H9 (cell line): Measurements from ENCODE around the gene ROBO1. TPM values are rescaled to one million over a fixed set of nuclear protein-coding genes. Genes with fewer than 3 reads are reported as not detected.

Experiments used
- DNase-seq: peaks from one replicate; pipeline ENCODE4 v3.0.0-alpha.2; 2017
- H2AFZ ChIP-seq: one replicate; pipeline ENCODE4 v1.6.1; 2013; ENCODE audit warnings: mild to moderate bottlenecking, low read length, control low read depth, moderate library complexity
- H2AK5ac ChIP-seq: 2 replicates; pipeline ENCODE4 v1.6.1; 2013; ENCODE audit warnings: low read length, control low read depth, mixed read lengths; ENCODE audit not compliant: insufficient read length
- H2BK120ac ChIP-seq: one replicate; pipeline ENCODE4 v1.6.1; 2013; ENCODE audit warnings: low read depth, mild to moderate bottlenecking, low read length, control low read depth, inconsistent platforms; ENCODE audit not compliant: poor library complexity, severe bottlenecking
- H2BK12ac ChIP-seq: 2 replicates; pipeline ENCODE4 v1.6.1; 2013; ENCODE audit warnings: low read length, control low read depth, mixed read lengths, low read depth; ENCODE audit not compliant: insufficient read length
- H2BK15ac ChIP-seq: 2 replicates; pipeline ENCODE4 v1.6.1; 2013; ENCODE audit warnings: low read depth, low read length, control low read depth
- H2BK20ac ChIP-seq: one replicate; pipeline ENCODE4 v1.6.1; 2013; ENCODE audit warnings: low read depth, mild to moderate bottlenecking, low read length, control low read depth, inconsistent platforms; ENCODE audit not compliant: poor library complexity, severe bottlenecking
- H2BK5ac ChIP-seq: 2 replicates; pipeline ENCODE4 v1.6.1; 2013; ENCODE audit warnings: low read length, control low read depth, mixed read lengths; ENCODE audit not compliant: insufficient read length
- H3K14ac ChIP-seq: 2 replicates; pipeline ENCODE4 v1.6.1; 2013; ENCODE audit warnings: low read length, control low read depth; ENCODE audit not compliant: insufficient read depth
- H3K18ac ChIP-seq: 2 replicates; pipeline ENCODE4 v1.6.1; 2013; ENCODE audit warnings: low read depth, mild to moderate bottlenecking, mixed read lengths, low read length, control low read depth; ENCODE audit not compliant: insufficient read length
- H3K23ac ChIP-seq: 2 replicates; pipeline ENCODE4 v1.6.1; 2013; ENCODE audit warnings: low read length, control low read depth, mixed read lengths, low read depth; ENCODE audit not compliant: insufficient read length
- H3K23me2 ChIP-seq: 2 replicates; pipeline ENCODE4 v1.6.1; 2013; ENCODE audit warnings: low read depth, mild to moderate bottlenecking, mixed read lengths, low read length, control low read depth; ENCODE audit not compliant: insufficient read length, poor library complexity, severe bottlenecking
- H3K27ac ChIP-seq: 2 replicates; pipeline ENCODE4 v1.5.1; 2013; ENCODE audit warnings: low read length, control low read depth, mixed read lengths, low read depth; ENCODE audit not compliant: insufficient read length
- H3K27me3 ChIP-seq: 2 replicates; pipeline ENCODE4 v1.6.1; 2013; ENCODE audit warnings: low read length, control low read depth, inconsistent platforms; ENCODE audit not compliant: insufficient read depth
- H3K4ac ChIP-seq: 2 replicates; pipeline ENCODE4 v1.6.1; 2013; ENCODE audit warnings: low read depth, mild to moderate bottlenecking, control low read depth, inconsistent platforms, low read length, moderate library complexity
- H3K4me1 ChIP-seq: 2 replicates; pipeline ENCODE4 v1.6.1; 2013; ENCODE audit warnings: low read length, control low read depth, inconsistent platforms; ENCODE audit not compliant: insufficient read depth
- H3K4me2 ChIP-seq: 2 replicates; pipeline ENCODE4 v1.6.1; 2013; ENCODE audit warnings: low read length, control low read depth, mixed read lengths; ENCODE audit not compliant: insufficient read length, insufficient read depth
- H3K56ac ChIP-seq: 2 replicates; pipeline ENCODE4 v1.6.1; 2013; ENCODE audit warnings: low read depth, mild to moderate bottlenecking, mixed read lengths, low read length, control low read depth; ENCODE audit not compliant: insufficient read length
- H3K79me1 ChIP-seq: 2 replicates; pipeline ENCODE4 v1.6.1; 2013; ENCODE audit warnings: low read depth, mild to moderate bottlenecking, moderate library complexity, low read length, control low read depth, inconsistent platforms; ENCODE audit not compliant: insufficient read depth, poor library complexity, severe bottlenecking
- H3K79me2 ChIP-seq: 2 replicates; pipeline ENCODE4 v1.6.1; 2013; ENCODE audit warnings: low read length, control low read depth, inconsistent platforms; ENCODE audit not compliant: insufficient read depth
- H3K9ac ChIP-seq: 2 replicates; pipeline ENCODE4 v1.6.1; 2013; ENCODE audit warnings: low read length, control low read depth, mixed read lengths; ENCODE audit not compliant: insufficient read length; ENCODE audit errors: extremely low read depth
- H3K9me3 ChIP-seq: one replicate; pipeline ENCODE4 v1.6.1; 2013; ENCODE audit warnings: low read depth, low read length, inconsistent platforms; ENCODE audit not compliant: control insufficient read depth
- H3T11ph ChIP-seq: one replicate; pipeline ENCODE4 v1.6.1; 2013; ENCODE audit warnings: mild to moderate bottlenecking, low read length, control low read depth, inconsistent platforms
- H4K20me1 ChIP-seq: one replicate; pipeline ENCODE4 v1.6.1; 2013; ENCODE audit not compliant: control insufficient read depth, insufficient read length, insufficient read depth
- H4K5ac ChIP-seq: 2 replicates; pipeline ENCODE4 v1.6.1; 2013; ENCODE audit warnings: low read depth, mild to moderate bottlenecking, mixed read lengths, low read length, control low read depth; ENCODE audit not compliant: insufficient read length
- H4K8ac ChIP-seq: replicated peaks from 2 replicates; pipeline ENCODE4 v1.6.1; 2013; ENCODE audit warnings: low read length, control low read depth, mixed read lengths, low read depth; ENCODE audit not compliant: insufficient read length
- H4K91ac ChIP-seq: 2 replicates; pipeline ENCODE4 v1.6.1; 2013; ENCODE audit warnings: low read depth, mild to moderate bottlenecking, moderate library complexity, mixed read lengths, low read length, control low read depth; ENCODE audit not compliant: insufficient read length
- H3K27ac Mint-ChIP-seq, 3 experiments: 2 replicates in 2 of 3; 3 replicates in 1 of 3; pipeline ENCODE4 v1.8.0; 2020 to 2021; ENCODE audit warnings: mixed read lengths in 3 of 3, mild to moderate bottlenecking in 1 of 3, moderate library complexity in 1 of 3
- H3K27me3 Mint-ChIP-seq: 2 replicates; pipeline ENCODE4 v1.8.0; 2021; ENCODE audit warnings: low read depth, mild to moderate bottlenecking, moderate library complexity, mixed read lengths
- H3K36me3 Mint-ChIP-seq, 3 experiments: 2 replicates in 2 of 3; 3 replicates in 1 of 3; pipeline ENCODE4 v1.8.0; 2020 to 2021; ENCODE audit warnings: low read depth in 3 of 3, mixed read lengths in 3 of 3; ENCODE audit not compliant: insufficient read depth in 1 of 3
- H3K4me1 Mint-ChIP-seq, 2 experiments: 2 replicates each; pipeline ENCODE4 v1.8.0; 2020; ENCODE audit warnings: mixed read lengths in 2 of 2
- H3K4me3 Mint-ChIP-seq, 2 experiments: 2 replicates in 1 of 2; 3 replicates in 1 of 2; pipeline ENCODE4 v1.8.0; 2020 to 2021; ENCODE audit warnings: mild to moderate bottlenecking in 2 of 2, mixed read lengths in 2 of 2, moderate library complexity in 1 of 2
- H3K9me3 Mint-ChIP-seq, 2 experiments: 2 replicates in 1 of 2; 3 replicates in 1 of 2; pipeline ENCODE4 v1.8.0; 2020; ENCODE audit warnings: mild to moderate bottlenecking in 2 of 2, mixed read lengths in 2 of 2, moderate library complexity in 1 of 2
- WGBS: extraction: QIAGEN DNeasy Blood & Tissue Kit; methylation state at CpG from one replicate; pipeline ENCODE4 v1.1.7; 2013; ENCODE audit warnings: missing lambda C conversion rate, low lambda C conversion rate, mixed read lengths; ENCODE audit not compliant: insufficient read length; ENCODE audit errors: extremely low coverage; 5-methylcytosine and 5-hydroxymethylcytosine counted together
- total RNA-seq: library from RNA; stranded (reverse); gene quantifications from 2 replicates; pipeline ENCODE4 v1.2.1, GENCODE V29; 2021
- TF ChIP-seq, protein P1 (sequence below): fragments of 200-600 bp; sonication (generic); conservative IDR thresholded peaks from 3 replicates; pipeline ENCODE4 v1.8.0; 2021; ENCODE audit warnings: antibody characterized with exemption, mild to moderate bottlenecking

Gene ROBO1
- total RNA-seq, 1 experiment from 2014 or later, result 62.7 TPM

DNA sequence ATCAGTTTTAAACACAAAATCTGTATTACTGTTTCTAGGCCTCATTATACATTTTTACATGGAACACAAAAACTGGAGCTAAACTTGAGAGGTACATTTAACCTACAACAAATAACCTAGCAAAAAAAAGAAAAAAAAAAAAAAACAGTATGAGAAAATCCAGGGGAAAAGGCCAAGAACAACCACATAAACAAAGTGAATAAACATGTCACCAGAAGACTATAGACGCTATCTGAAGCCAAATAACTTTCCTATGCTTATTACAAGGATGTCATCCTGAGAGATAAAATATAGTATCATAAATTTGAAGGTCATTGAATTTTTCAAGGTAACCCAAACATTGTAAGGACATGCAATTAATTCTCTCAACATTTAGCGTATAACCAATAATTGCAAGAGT, 911.6 kb downstream of the ROBO1 start:
- Histone ChIP-seq H3K4me2 (no peak overlapping the region), H3K27ac (no peak overlapping the region), H4K20me1 (no peaks in the 10 kb centered on the region), H4K5ac (no peak overlapping the region), H3K56ac (no peak overlapping the region), H3K79me1 (no peaks in the 10 kb centered on the region), H3K4ac (no peak overlapping the region), H3K23ac (no peak overlapping the region), H3K18ac (no peak overlapping the region), H2AK5ac (no peak overlapping the region), H4K91ac (no peak overlapping the region), H2BK20ac (no peak overlapping the region), H4K8ac (no peak overlapping the region), H2BK12ac (no peak overlapping the region), H3K9ac (no peak overlapping the region), H3K9me3 (no peaks in the 10 kb centered on the region), H3K27me3 (no peaks in the 10 kb centered on the region), H2BK15ac (no peak overlapping the region), H3K14ac (no peak overlapping the region), H3T11ph (no peak overlapping the region), H2BK120ac (no peak overlapping the region), H2AFZ (no peak overlapping the region), H3K4me1 (0 out of 2 replicates have a peak, but pooled peaks cover 2% of the 10 kb centered on the region), H3K23me2 (no peaks in the 10 kb centered on the region), H2BK5ac (no peak overlapping the region), H3K79me2 (0 out of 2 replicates have a peak, but pooled peaks cover 2% of the 10 kb centered on the region)
- TF ChIP-seq, protein P1, sequence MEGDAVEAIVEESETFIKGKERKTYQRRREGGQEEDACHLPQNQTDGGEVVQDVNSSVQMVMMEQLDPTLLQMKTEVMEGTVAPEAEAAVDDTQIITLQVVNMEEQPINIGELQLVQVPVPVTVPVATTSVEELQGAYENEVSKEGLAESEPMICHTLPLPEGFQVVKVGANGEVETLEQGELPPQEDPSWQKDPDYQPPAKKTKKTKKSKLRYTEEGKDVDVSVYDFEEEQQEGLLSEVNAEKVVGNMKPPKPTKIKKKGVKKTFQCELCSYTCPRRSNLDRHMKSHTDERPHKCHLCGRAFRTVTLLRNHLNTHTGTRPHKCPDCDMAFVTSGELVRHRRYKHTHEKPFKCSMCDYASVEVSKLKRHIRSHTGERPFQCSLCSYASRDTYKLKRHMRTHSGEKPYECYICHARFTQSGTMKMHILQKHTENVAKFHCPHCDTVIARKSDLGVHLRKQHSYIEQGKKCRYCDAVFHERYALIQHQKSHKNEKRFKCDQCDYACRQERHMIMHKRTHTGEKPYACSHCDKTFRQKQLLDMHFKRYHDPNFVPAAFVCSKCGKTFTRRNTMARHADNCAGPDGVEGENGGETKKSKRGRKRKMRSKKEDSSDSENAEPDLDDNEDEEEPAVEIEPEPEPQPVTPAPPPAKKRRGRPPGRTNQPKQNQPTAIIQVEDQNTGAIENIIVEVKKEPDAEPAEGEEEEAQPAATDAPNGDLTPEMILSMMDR, result no peak
- DNase-seq, result no peak
- no peak overlapping the region for H3K27ac Mint-ChIP-seq
- WGBS, result no CpG with 5 or more reads among the region's 2 CpGs
- H3K36me3 Mint-ChIP-seq, result no peaks in the 10 kb centered on the region; a peak in 1 of 7 replicates
- no peaks in the 10 kb centered on the region for H3K9me3 Mint-ChIP-seq
- no peaks in the 10 kb centered on the region for H3K27me3 Mint-ChIP-seq
- H3K4me3 Mint-ChIP-seq, result no peak overlapping the region
- peaks cover 15 to 19% of the 10 kb centered on the region in 2 experiments; a peak in 3 of 4 replicates for H3K4me1 Mint-ChIP-seq
